B cell (primary cell): ENCODE measurements around the gene DCAF15. TPM values are rescaled to one million over a fixed set of nuclear protein-coding genes. Genes with fewer than 3 reads are reported as not detected.

Experiments used
- ATAC-seq: fragments of 200-7000 bp; cut with Tn5 transposase; one replicate; pipeline ENCODE4 v1.10.0; 2021; ENCODE audit warnings: low read depth, mild to moderate bottlenecking, moderate number of reproducible peaks, moderate library complexity
- CTCF ChIA-PET: fragments of 350-600 bp; sonication (Branson Sonifier 250); formaldehyde crosslinking; loops from one replicate; lab custom pipeline; 2021; ENCODE audit warnings: antibody characterized with exemption, inconsistent platforms; lab: Charles Lee
- POLR2A ChIA-PET: fragments of 350-600 bp; sonication (Branson Sonifier 250); formaldehyde crosslinking; loops from one replicate; lab custom pipeline; 2021; ENCODE audit warnings: antibody characterized with exemption; lab: Charles Lee
- DNase-seq: peaks from one replicate; pipeline ENCODE4 v3.0.0; 2013
- H2AFZ ChIP-seq: 2 replicates; pipeline ENCODE4 v1.6.1; 2012; ENCODE audit warnings: mild to moderate bottlenecking, low read depth, low read length; ENCODE audit not compliant: insufficient read depth, poor library complexity, severe bottlenecking
- H3K27ac ChIP-seq, 2 donors: 1 replicate in 1 of 2; 2 replicates in 1 of 2; pipeline ENCODE4 v1.5.1; 2012 to 2013; ENCODE audit warnings: low read length in 2 of 2, mild to moderate bottlenecking in 2 of 2, moderate library complexity in 1 of 2
- H3K27me3 ChIP-seq, 4 experiments: fragments of 200-600 bp in 1 of 4; sonication (generic) in 1 of 4; replicated peaks in 1 of 4; 1 replicate in 2 of 4; 2 replicates in 2 of 4; pipeline versions ENCODE4 v1.6.1 to v1.7.0; 2013 to 2016; ENCODE audit warnings: low read length in 3 of 4, mild to moderate bottlenecking in 2 of 4, mixed read lengths in 1 of 4, moderate library complexity in 1 of 4; ENCODE audit not compliant: insufficient read depth in 4 of 4, control insufficient read depth in 3 of 4; ENCODE audit errors: control extremely low read depth in 1 of 4
- H3K36me3 ChIP-seq, 2 experiments: replicated peaks in 1 of 2; 1 replicate in 1 of 2; 2 replicates in 1 of 2; pipeline versions ENCODE4 v1.6.1 to v1.7.1; 2013; ENCODE audit warnings: low read length in 1 of 2; ENCODE audit not compliant: insufficient read depth in 2 of 2, control insufficient read depth in 1 of 2; ENCODE audit errors: control extremely low read depth in 1 of 2, extremely low read depth in 1 of 2
- H3K4me1 ChIP-seq, 2 donors: fragments of 200-600 bp in 1 of 2; sonication (generic) in 1 of 2; 1 replicate in 1 of 2; 2 replicates in 1 of 2; pipeline versions ENCODE4 v1.5.1 to v1.6.1; 2013 to 2017; ENCODE audit warnings: low read length in 2 of 2; ENCODE audit not compliant: control insufficient read depth in 2 of 2, insufficient read depth in 2 of 2
- H3K4me2 ChIP-seq: replicated peaks from 2 replicates; pipeline ENCODE3; 2012; ENCODE audit warnings: mild to moderate bottlenecking, low read depth, low read length; ENCODE audit not compliant: poor library complexity, severe bottlenecking
- H3K4me3 ChIP-seq, 5 experiments: fragments of 200-600 bp in 1 of 5; sonication (generic) in 1 of 5; 1 replicate in 3 of 5; 2 replicates in 2 of 5; pipeline versions ENCODE4 v1.5.1 to v1.7.0; 2011 to 2016; ENCODE audit warnings: low read length in 4 of 5, mild to moderate bottlenecking in 4 of 5, low read depth in 2 of 5, control low read depth in 1 of 5, moderate library complexity in 1 of 5; ENCODE audit not compliant: insufficient read depth in 1 of 5; ENCODE audit errors: control extremely low read depth in 1 of 5, extremely low read depth in 1 of 5
- H3K79me2 ChIP-seq: fragments of 200-600 bp; sonication (generic); one replicate; pipeline ENCODE4 v1.6.0; 2016; ENCODE audit warnings: low read length; ENCODE audit not compliant: control insufficient read depth, insufficient read depth
- H3K9ac ChIP-seq: fragments of 200-600 bp; sonication (generic); 2 replicates; pipeline ENCODE4 v1.6.1; 2017; ENCODE audit warnings: mild to moderate bottlenecking, low read length, moderate library complexity
- H3K9me3 ChIP-seq, 3 donors: one replicate each; pipeline versions ENCODE4 v1.6.1 to v1.7.1; 2013; ENCODE audit warnings: low read length in 2 of 3; ENCODE audit not compliant: control insufficient read depth in 2 of 3, insufficient read depth in 1 of 3; ENCODE audit errors: control extremely low read depth in 1 of 3
- H4K20me1 ChIP-seq: 2 replicates; pipeline ENCODE4 v1.6.0; 2012; ENCODE audit warnings: mild to moderate bottlenecking, low read length; ENCODE audit not compliant: insufficient read depth, control insufficient read depth, poor library complexity, severe bottlenecking
- H3K27ac Mint-ChIP-seq: one replicate; pipeline ENCODE4 v1.8.0; 2021; ENCODE audit warnings: mixed read lengths
- H3K27me3 Mint-ChIP-seq: one replicate; pipeline ENCODE4 v1.8.0; 2021; ENCODE audit warnings: mixed read lengths
- H3K4me1 Mint-ChIP-seq: one replicate; pipeline ENCODE4 v1.8.0; 2021; ENCODE audit warnings: mixed read lengths
- H3K4me3 Mint-ChIP-seq: one replicate; pipeline ENCODE4 v1.8.0; 2021; ENCODE audit warnings: mixed read lengths
- H3K9me3 Mint-ChIP-seq: one replicate; pipeline ENCODE4 v1.8.0; 2022; ENCODE audit warnings: mixed read lengths; ENCODE audit not compliant: insufficient read depth
- EZH2 ChIP-seq: IDR thresholded peaks from 2 replicates; pipeline ENCODE4 v1.6.1; 2012; ENCODE audit warnings: borderline replicate concordance, low read depth, mild to moderate bottlenecking, moderate library complexity, low read length; ENCODE audit not compliant: insufficient read depth, poor library complexity, severe bottlenecking
- WGBS: methylation state at CpG from one replicate; pipeline ENCODE4 v1.1.5; 2013; ENCODE audit warnings: missing lambda C conversion rate; ENCODE audit not compliant: insufficient coverage; 5-methylcytosine and 5-hydroxymethylcytosine counted together
- intact Hi-C: fragments of 100-400 bp; cut with micrococcal nuclease; formaldehyde crosslinking; loops from one replicate; pipeline ENCODE4 v1.10.0; 2022
- polyA plus RNA-seq: library from polyadenylated mRNA; depleted of rRNA; stranded (reverse); fragments of >200 nt; gene quantifications from 2 replicates; pipeline ENCODE4 v1.2.3, GENCODE V29; 2012
- total RNA-seq, 2 donors: library from RNA; stranded (reverse); fragments of 120-200 nt in 1 of 2; gene quantifications; 1 replicate in 1 of 2; 2 replicates in 1 of 2; pipeline versions ENCODE4 v1.2.3 to v1.2.4, GENCODE V29; 2013 to 2022
- TF ChIP-seq, protein P1 (sequence below): fragments of 200-600 bp; IDR thresholded peaks from one replicate; pipeline ENCODE4 v1.8.0; 2022; ENCODE audit warnings: antibody characterized with exemption, mild to moderate bottlenecking

Gene DCAF15
- total and polyA plus RNA-seq, 2 donors (not counting 1 experiment from before 2014, with no cell fraction given), result 116 to 157 TPM

DNA sequence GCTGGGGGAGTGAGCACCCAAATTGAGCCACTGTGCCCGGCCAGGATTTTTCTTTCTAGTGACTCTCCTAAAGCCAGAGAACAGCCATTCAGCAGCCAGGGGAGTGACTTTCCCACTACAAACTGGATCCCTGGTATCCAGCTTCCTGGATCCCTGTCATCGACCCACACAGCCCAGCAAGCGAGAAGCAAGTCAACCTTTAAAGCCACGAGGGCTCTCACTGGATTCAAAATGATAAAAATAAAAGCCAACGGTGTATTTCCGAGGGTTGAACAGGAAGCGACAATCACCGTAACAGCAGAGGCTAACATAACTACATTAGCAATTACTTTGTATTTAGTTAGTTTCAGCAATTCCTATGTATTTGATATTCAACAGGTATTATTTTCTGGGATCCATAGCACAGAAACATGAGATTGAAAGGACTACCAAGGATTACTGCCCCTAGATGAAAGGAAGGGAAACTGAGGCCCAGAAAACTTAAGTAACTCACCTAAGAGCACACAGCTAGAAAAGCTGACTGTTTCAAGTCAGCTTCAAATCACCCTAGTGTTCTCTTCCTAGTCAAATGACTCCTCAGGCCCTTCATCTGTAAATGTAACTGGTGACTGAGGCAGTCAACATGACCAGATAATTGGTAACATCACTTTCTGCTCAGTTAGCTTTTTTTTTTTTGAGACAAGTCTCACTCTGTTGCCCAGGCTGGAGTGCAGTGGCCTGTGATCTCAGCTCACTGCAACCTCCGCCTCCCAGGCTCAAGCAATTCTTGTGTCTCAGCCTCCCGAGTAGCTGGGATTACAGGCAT lies 51.1 kb downstream of the DCAF15 start:
- no peaks in the 10 kb centered on the region for H3K27me3 ChIP-seq
- TF ChIP-seq, protein P1, sequence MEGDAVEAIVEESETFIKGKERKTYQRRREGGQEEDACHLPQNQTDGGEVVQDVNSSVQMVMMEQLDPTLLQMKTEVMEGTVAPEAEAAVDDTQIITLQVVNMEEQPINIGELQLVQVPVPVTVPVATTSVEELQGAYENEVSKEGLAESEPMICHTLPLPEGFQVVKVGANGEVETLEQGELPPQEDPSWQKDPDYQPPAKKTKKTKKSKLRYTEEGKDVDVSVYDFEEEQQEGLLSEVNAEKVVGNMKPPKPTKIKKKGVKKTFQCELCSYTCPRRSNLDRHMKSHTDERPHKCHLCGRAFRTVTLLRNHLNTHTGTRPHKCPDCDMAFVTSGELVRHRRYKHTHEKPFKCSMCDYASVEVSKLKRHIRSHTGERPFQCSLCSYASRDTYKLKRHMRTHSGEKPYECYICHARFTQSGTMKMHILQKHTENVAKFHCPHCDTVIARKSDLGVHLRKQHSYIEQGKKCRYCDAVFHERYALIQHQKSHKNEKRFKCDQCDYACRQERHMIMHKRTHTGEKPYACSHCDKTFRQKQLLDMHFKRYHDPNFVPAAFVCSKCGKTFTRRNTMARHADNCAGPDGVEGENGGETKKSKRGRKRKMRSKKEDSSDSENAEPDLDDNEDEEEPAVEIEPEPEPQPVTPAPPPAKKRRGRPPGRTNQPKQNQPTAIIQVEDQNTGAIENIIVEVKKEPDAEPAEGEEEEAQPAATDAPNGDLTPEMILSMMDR, result no peak
- TF ChIP-seq EZH2, result no peak
- ATAC-seq (no peak), DNase-seq (peak; percentile 58)
- H3K9me3 ChIP-seq, result peaks cover 0 to 6% (median 4%) of the 10 kb centered on the region in 3 donors
- no peaks in the 10 kb centered on the region for H4K20me1 ChIP-seq
- peak overlapping the region; percentile 73 for H3K4me2 ChIP-seq
- H3K4me3 ChIP-seq, result peak overlapping the region in 4 of 5 experiments; percentile 1 to 6 (median 4)
- H3K36me3 ChIP-seq, result peaks cover 0 to 6% of the 10 kb centered on the region in 2 experiments
- Mint-ChIP-seq H3K27ac (peak overlapping the region; percentile 95), H3K4me3 (peak overlapping the region; percentile 65), H3K4me1 (peaks cover 61% of the 10 kb centered on the region), H3K27me3 (no peaks in the 10 kb centered on the region), H3K9me3 (no peaks in the 10 kb centered on the region)
- POLR2A ChIA-PET, result interaction anchor here (0.5 to 5.0 kb wide), 6 partner anchors 10 to 157 kb away, joined by 3 to 42 read pairs (median 8); partner anchors contain the start of gene IL27RA
- peaks cover 56 to 61% of the 10 kb centered on the region in 2 donors for H3K4me1 ChIP-seq
- intact Hi-C loops, result no loop called here
- peaks cover 38% of the 10 kb centered on the region for H3K79me2 ChIP-seq
- H2AFZ ChIP-seq, result peak overlapping the region; percentile 61
- CTCF ChIA-PET, result interaction anchor here (0.7 to 2.7 kb wide), 7 partner anchors 11 to 133 kb away, joined by 3 to 8 read pairs (median 5); partner anchors contain the start of genes ASF1B and IL27RA
- H3K27ac ChIP-seq, result peak overlapping the region; percentile 99 to 100
- 11% methylated on average over 8 of the region's 10 CpGs for WGBS
- peak overlapping the region; percentile 40 for H3K9ac ChIP-seq
